ENCODE results near the gene PDGFC. TPM values are rescaled to one million over a fixed set of nuclear protein-coding genes. Genes with fewer than 3 reads are reported as not detected.

PDGFC gene
- polyA plus RNA-seq, 1 experiment = 72.7 TPM

DNA sequence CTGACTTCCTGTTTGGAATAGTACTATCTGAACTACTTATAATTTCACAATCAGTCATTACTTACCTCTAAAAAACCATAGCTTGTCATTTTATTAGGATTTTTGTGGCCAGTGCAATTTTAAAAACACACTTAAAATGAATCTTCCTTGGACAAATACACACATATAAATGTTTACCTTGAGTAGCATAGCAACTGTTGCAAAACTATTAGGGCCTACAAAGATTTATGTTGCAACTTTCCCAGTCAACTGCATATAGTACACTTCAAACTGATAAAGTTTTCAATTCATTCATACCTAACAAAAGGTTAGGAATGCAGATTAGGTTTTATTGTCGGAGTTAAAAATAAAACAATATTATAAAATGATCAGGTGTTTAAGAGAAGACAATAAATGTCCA is 193.0 kb downstream of the PDGFC start:
- POLR2A ChIA-PET = interaction anchor here (0.7 kb wide), 1 partner anchor 184 kb away, joined by 6 read pairs; no protein-coding TSS in a partner anchor

GRCh38 chr4:156778093-156778492 is 193.5 kb downstream of the PDGFC start:
- CTCF ChIA-PET = interaction anchor here (1.6 kb wide), 1 partner anchor 194 kb away, joined by 3 read pairs; the partner anchor contains the start of gene PDGFC
- H3K27me3 ChIP-seq (ENCODE audit: control insufficient read depth, insufficient read depth, low read length) = no peaks in the 10 kb centered on the region
- H3K9me3 ChIP-seq (ENCODE audit: control insufficient read depth, insufficient read depth, low read length) = no peaks in the 10 kb centered on the region
- H3K4me3 ChIP-seq (ENCODE audit: low read depth, low read length) = no peak overlapping the region
- peak overlapping the region; percentile 66 for H3K27ac ChIP-seq (ENCODE audit: low read depth, low read length)
- DNase-seq (ENCODE audit: low read depth, low spot score) = no peak
- POLR2A ChIA-PET = interaction anchor here (0.7 kb wide), 1 partner anchor 185 kb away, joined by 6 read pairs; no protein-coding TSS in a partner anchor
- TF ChIP-seq, protein P1, sequence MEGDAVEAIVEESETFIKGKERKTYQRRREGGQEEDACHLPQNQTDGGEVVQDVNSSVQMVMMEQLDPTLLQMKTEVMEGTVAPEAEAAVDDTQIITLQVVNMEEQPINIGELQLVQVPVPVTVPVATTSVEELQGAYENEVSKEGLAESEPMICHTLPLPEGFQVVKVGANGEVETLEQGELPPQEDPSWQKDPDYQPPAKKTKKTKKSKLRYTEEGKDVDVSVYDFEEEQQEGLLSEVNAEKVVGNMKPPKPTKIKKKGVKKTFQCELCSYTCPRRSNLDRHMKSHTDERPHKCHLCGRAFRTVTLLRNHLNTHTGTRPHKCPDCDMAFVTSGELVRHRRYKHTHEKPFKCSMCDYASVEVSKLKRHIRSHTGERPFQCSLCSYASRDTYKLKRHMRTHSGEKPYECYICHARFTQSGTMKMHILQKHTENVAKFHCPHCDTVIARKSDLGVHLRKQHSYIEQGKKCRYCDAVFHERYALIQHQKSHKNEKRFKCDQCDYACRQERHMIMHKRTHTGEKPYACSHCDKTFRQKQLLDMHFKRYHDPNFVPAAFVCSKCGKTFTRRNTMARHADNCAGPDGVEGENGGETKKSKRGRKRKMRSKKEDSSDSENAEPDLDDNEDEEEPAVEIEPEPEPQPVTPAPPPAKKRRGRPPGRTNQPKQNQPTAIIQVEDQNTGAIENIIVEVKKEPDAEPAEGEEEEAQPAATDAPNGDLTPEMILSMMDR (IDR thresholded peaks at IDR 0.05; ENCODE audit: low read depth, low read length) = no peak

More for the DNA sequence above, 193.0 kb downstream of the PDGFC start:
- no peak overlapping the region for H3K27ac ChIP-seq (ENCODE audit: low read depth, low read length)
- TF ChIP-seq, protein P1 (IDR thresholded peaks at IDR 0.05; ENCODE audit: low read depth, low read length) = no peak
- CTCF ChIA-PET = interaction anchor here (1.6 kb wide), 1 partner anchor 193 kb away, joined by 3 read pairs; the partner anchor contains the start of gene PDGFC
- no peaks in the 10 kb centered on the region for H3K9me3 ChIP-seq (ENCODE audit: control insufficient read depth, insufficient read depth, low read length)
- no peaks in the 10 kb centered on the region for H3K27me3 ChIP-seq (ENCODE audit: control insufficient read depth, insufficient read depth, low read length)
- H3K4me3 ChIP-seq (ENCODE audit: low read depth, low read length) = no peak overlapping the region
- DNase-seq (ENCODE audit: low read depth, low spot score) = peak; percentile 71

GRCh38 chr4:156775813-156776212 is 195.8 kb downstream of the PDGFC start:
- TF ChIP-seq, protein P1 (IDR thresholded peaks at IDR 0.05; ENCODE audit: low read depth, low read length) = no peak
- Histone ChIP-seq H3K9me3 (ENCODE audit: control insufficient read depth, insufficient read depth, low read length) (no peaks in the 10 kb centered on the region), H3K27ac (ENCODE audit: low read depth, low read length) (no peak overlapping the region), H3K4me3 (ENCODE audit: low read depth, low read length) (no peak overlapping the region), H3K27me3 (ENCODE audit: control insufficient read depth, insufficient read depth, low read length) (no peaks in the 10 kb centered on the region)
- POLR2A ChIA-PET = no interaction called here
- CTCF ChIA-PET = interaction anchor here (1.2 to 2.1 kb wide), 3 partner anchors 25 to 270 kb away, joined by 3 to 8 read pairs (median 3); no protein-coding TSS in a partner anchor
- no peak for DNase-seq (ENCODE audit: low read depth, low spot score)

GRCh38 chr4:156774422-156774821 is 197.2 kb downstream of the PDGFC start:
- POLR2A ChIA-PET = interaction anchor here (0.7 kb wide), 2 partner anchors 159 to 298 kb away, joined by 3 to 9 read pairs; no protein-coding TSS in a partner anchor
- peak overlapping the region; percentile 92 for H3K27ac ChIP-seq (ENCODE audit: low read depth, low read length)
- no peak overlapping the region; the same call in 1 of the 2 replicates for H3K4me3 ChIP-seq (ENCODE audit: low read depth, low read length)
- H3K27me3 ChIP-seq (ENCODE audit: control insufficient read depth, insufficient read depth, low read length) = no peaks in the 10 kb centered on the region
- DNase-seq (ENCODE audit: low read depth, low spot score) = peak; percentile 82
- no peaks in the 10 kb centered on the region for H3K9me3 ChIP-seq (ENCODE audit: control insufficient read depth, insufficient read depth, low read length)
- CTCF ChIA-PET = no interaction called here
- TF ChIP-seq, protein P1 (IDR thresholded peaks at IDR 0.05; ENCODE audit: low read depth, low read length) = no peak

DNA sequence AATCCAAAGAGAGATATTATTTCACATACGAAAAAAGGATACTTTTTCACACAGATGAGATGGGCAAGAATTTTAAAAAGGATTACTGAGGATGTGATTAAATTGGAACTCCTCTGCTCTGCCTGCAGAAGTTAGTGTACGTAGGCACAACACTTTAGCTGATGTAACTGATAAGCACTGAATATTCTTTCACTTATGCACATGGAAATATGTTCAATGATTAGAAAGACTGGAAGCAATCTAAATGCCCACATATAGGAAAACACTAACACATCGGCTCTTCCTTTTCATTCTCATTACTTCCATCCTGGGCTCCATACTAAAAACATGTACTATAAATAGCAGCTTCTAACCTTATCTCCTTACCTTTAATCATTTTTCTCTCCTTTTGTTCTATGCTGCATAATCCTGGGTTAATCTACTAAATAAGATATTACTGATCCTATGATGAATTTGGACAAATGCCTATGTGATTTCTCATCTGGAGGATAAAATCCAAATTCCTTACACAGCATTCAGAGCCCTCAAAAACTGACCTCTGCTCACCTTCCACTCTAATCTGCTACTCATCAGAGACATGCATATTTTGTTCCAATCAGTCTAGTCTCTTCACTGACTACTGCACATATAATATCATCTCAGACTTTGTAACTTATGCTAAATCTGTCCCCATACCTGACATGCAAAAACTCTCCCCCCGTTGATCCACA is 197.8 kb downstream of the PDGFC start:
- Histone ChIP-seq H3K27me3 (ENCODE audit: control insufficient read depth, insufficient read depth, low read length) (no peaks in the 10 kb centered on the region), H3K9me3 (ENCODE audit: control insufficient read depth, insufficient read depth, low read length) (no peaks in the 10 kb centered on the region), H3K4me3 (ENCODE audit: low read depth, low read length) (no peak overlapping the region), H3K27ac (ENCODE audit: low read depth, low read length) (peak overlapping the region; percentile 92)
- DNase-seq (ENCODE audit: low read depth, low spot score) = no peak
- POLR2A ChIA-PET = no interaction called here
- CTCF ChIA-PET = no interaction called here
- TF ChIP-seq, protein P1 (IDR thresholded peaks at IDR 0.05; ENCODE audit: low read depth, low read length) = no peak
